ENCODE measurements around the gene HNRNPCL2.
"Not testable (repeated sequence)": the region's sequence is repeated elsewhere in the genome, so short reads cannot be mapped to it uniquely, and the experiment has no call there.

DNA sequence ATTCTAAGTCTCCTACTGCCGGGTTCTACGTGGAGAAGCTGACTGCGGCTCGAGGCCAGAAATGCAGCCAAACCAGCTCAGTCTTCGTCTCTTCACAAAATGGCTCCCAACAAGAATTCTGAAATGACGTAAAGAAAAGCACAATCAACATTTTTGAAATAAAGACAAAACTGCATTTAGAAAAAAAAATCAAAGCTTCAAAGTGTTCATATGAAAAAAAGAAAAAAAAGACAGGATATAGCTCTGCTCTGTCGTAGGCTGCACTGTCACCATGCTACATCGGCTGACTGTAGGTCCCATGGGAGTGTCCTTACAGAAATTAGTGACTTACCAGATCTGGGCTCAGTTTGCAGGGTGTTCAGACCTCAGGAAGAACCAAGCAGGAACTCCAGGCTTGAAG is 48.9 kb upstream of the HNRNPCL2 start, which contains the start of gene HNRNPCL4:
- TF ChIP-seq, protein P1, sequence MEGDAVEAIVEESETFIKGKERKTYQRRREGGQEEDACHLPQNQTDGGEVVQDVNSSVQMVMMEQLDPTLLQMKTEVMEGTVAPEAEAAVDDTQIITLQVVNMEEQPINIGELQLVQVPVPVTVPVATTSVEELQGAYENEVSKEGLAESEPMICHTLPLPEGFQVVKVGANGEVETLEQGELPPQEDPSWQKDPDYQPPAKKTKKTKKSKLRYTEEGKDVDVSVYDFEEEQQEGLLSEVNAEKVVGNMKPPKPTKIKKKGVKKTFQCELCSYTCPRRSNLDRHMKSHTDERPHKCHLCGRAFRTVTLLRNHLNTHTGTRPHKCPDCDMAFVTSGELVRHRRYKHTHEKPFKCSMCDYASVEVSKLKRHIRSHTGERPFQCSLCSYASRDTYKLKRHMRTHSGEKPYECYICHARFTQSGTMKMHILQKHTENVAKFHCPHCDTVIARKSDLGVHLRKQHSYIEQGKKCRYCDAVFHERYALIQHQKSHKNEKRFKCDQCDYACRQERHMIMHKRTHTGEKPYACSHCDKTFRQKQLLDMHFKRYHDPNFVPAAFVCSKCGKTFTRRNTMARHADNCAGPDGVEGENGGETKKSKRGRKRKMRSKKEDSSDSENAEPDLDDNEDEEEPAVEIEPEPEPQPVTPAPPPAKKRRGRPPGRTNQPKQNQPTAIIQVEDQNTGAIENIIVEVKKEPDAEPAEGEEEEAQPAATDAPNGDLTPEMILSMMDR (IDR thresholded peaks at IDR 0.05; ENCODE audit: poor library complexity, severe bottlenecking), result not testable (repeated sequence)
- TF ChIP-seq POLR2AphosphoS5 (IDR thresholded peaks at IDR 0.05); RAD21 (conservative IDR thresholded peaks at IDR 0.05); EZH2 (IDR thresholded peaks at IDR 0.05; ENCODE audit: borderline replicate concordance, insufficient read depth, low read length, poor library complexity, severe bottlenecking): not testable (repeated sequence)

Data from neural cell (in vitro differentiated cells).